Caco-2 (cell line): ENCODE data around the gene MCTP1. TPM values are rescaled to one million over a fixed set of nuclear protein-coding genes. Genes with fewer than 3 reads are reported as not detected.

Experiments
- BruUV-seq: library from RNA; stranded (reverse); fragments of 400-500 nt; replicated peaks from 2 replicates; lab custom pipeline; 2021; lab: Mats Ljungman, UMichigan
- CTCF ChIA-PET: fragments of 300-600 bp; sonication (Branson Sonifier 250); formaldehyde crosslinking; loops from one replicate; lab custom pipeline; 2022; ENCODE audit warnings: antibody characterized with exemption; lab: Charles Lee
- POLR2A ChIA-PET: fragments of 300-600 bp; sonication (Branson Sonifier 250); formaldehyde crosslinking; loops from one replicate; lab custom pipeline; 2022; ENCODE audit warnings: antibody characterized with exemption; lab: Charles Lee
- DNase-seq, 2 experiments: peaks; one replicate each; pipeline versions ENCODE4 v3.0.0 to v3.0.0-alpha.2; 2020 to 2022
- H3K27me3 ChIP-seq: replicated peaks from 2 replicates; pipeline ENCODE4 v1.6.0; 2011; ENCODE audit warnings: low read length; ENCODE audit not compliant: control insufficient read depth, insufficient read depth
- H3K36me3 ChIP-seq: 2 replicates; pipeline ENCODE4 v1.5.1; 2011; ENCODE audit warnings: low read length; ENCODE audit not compliant: control insufficient read depth, insufficient read depth
- H3K4me1 ChIP-seq: fragments of 250-450 bp; sonication (Bioruptor Pico); 2 replicates; pipeline ENCODE4 v1.5.1; 2020; ENCODE audit warnings: mild to moderate bottlenecking
- H3K4me3 ChIP-seq: 2 replicates; pipeline ENCODE4 v1.5.1; 2011; ENCODE audit warnings: low read depth, mild to moderate bottlenecking, control low read depth, low read length
- H3K9me3 ChIP-seq: fragments of 250-450 bp; sonication (Bioruptor Pico); 2 replicates; pipeline ENCODE4 v1.5.1; 2020; ENCODE audit warnings: mild to moderate bottlenecking, moderate library complexity
- H3K27ac Mint-ChIP-seq: one replicate; pipeline ENCODE4 v1.8.0; 2022; ENCODE audit warnings: mixed read lengths; ENCODE audit not compliant: unreplicated experiment
- H3K27me3 Mint-ChIP-seq: one replicate; pipeline ENCODE4 v1.8.0; 2022; ENCODE audit warnings: mixed read lengths; ENCODE audit not compliant: insufficient read depth, unreplicated experiment
- H3K36me3 Mint-ChIP-seq: one replicate; pipeline ENCODE4 v1.8.0; 2022; ENCODE audit warnings: mild to moderate bottlenecking, mixed read lengths; ENCODE audit not compliant: insufficient read depth, unreplicated experiment
- H3K4me1 Mint-ChIP-seq: one replicate; pipeline ENCODE4 v1.8.0; 2022; ENCODE audit warnings: low read depth, mixed read lengths; ENCODE audit not compliant: unreplicated experiment
- H3K4me3 Mint-ChIP-seq: one replicate; pipeline ENCODE4 v1.8.0; 2022; ENCODE audit warnings: mild to moderate bottlenecking, moderate library complexity, mixed read lengths; ENCODE audit not compliant: unreplicated experiment
- H3K9me3 Mint-ChIP-seq: one replicate; pipeline ENCODE4 v1.8.0; 2022; ENCODE audit warnings: mixed read lengths; ENCODE audit not compliant: unreplicated experiment
- CTCF ChIP-seq, 2 experiments: fragments of 200-600 bp in 1 of 2; IDR thresholded peaks; 1 replicate in 1 of 2; 2 replicates in 1 of 2; pipeline versions ENCODE4 v1.5.1 to v1.8.0; 2011 to 2022; ENCODE audit warnings: antibody characterized with exemption in 1 of 2, control low read depth in 1 of 2, inconsistent platforms in 1 of 2, low read depth in 1 of 2, low read length in 1 of 2, mild to moderate bottlenecking in 1 of 2, moderate library complexity in 1 of 2; ENCODE audit not compliant: insufficient read depth in 1 of 2, severe bottlenecking in 1 of 2, unreplicated experiment in 1 of 2
- intact Hi-C: fragments of 100-400 bp; cut with micrococcal nuclease; formaldehyde crosslinking; loops from one replicate; pipeline ENCODE4 v1.10.0; 2022; ENCODE audit not compliant: unreplicated experiment
- total RNA-seq: library from RNA; stranded (reverse); gene quantifications from 2 replicates; pipeline ENCODE4 v1.2.3, GENCODE V29; 2022

Gene MCTP1
- total RNA-seq, 1 experiment from 2014 or later: 3.2 TPM

GRCh38 chr5:95043648-95044047 lies 241.2 kb downstream of the MCTP1 start:
- H3K9me3 ChIP-seq: no peaks in the 10 kb centered on the region
- H3K27me3 Mint-ChIP-seq: peaks cover 11% of the 10 kb centered on the region
- TF ChIP-seq CTCF (IDR thresholded peaks at IDR 0.05; ENCODE audit: insufficient read depth in 1 of 2, low read depth in 1 of 2, low read length in 1 of 2, severe bottlenecking in 1 of 2, unreplicated experiment in 1 of 2): no peak
- no peak for DNase-seq
- H3K4me1 ChIP-seq: no peaks in the 10 kb centered on the region
- no peak overlapping the region for H3K4me3 Mint-ChIP-seq
- no TSS peak for BruUV-seq
- no peaks in the 10 kb centered on the region for H3K9me3 Mint-ChIP-seq
- POLR2A ChIA-PET: no interaction called here
- H3K4me1 Mint-ChIP-seq: no peaks in the 10 kb centered on the region
- H3K36me3 Mint-ChIP-seq: no peaks in the 10 kb centered on the region
- H3K4me3 ChIP-seq: no peak overlapping the region
- CTCF ChIA-PET: no interaction called here
- no peaks in the 10 kb centered on the region for H3K27me3 ChIP-seq
- no peak overlapping the region for H3K27ac Mint-ChIP-seq
- intact Hi-C loops: no loop called here
- H3K36me3 ChIP-seq: no peaks in the 10 kb centered on the region

- Mint-ChIP-seq H3K36me3 (no peaks in the 10 kb centered on the region), H3K27ac (no peak overlapping the region), H3K9me3 (no peaks in the 10 kb centered on the region), H3K4me1 (no peaks in the 10 kb centered on the region), H3K27me3 (peaks cover 12% of the 10 kb centered on the region), H3K4me3 (no peak overlapping the region)
- POLR2A ChIA-PET: no interaction called here
- intact Hi-C loops: no loop called here
- TF ChIP-seq CTCF (IDR thresholded peaks at IDR 0.05; ENCODE audit: insufficient read depth in 1 of 2, low read depth in 1 of 2, low read length in 1 of 2, severe bottlenecking in 1 of 2, unreplicated experiment in 1 of 2): no peak
- Histone ChIP-seq H3K9me3 (no peaks in the 10 kb centered on the region), H3K4me3 (no peak overlapping the region), H3K4me1 (no peaks in the 10 kb centered on the region), H3K27me3 (no peaks in the 10 kb centered on the region), H3K36me3 (no peaks in the 10 kb centered on the region)
- CTCF ChIA-PET: no interaction called here
- BruUV-seq: no TSS peak
- DNase-seq: no peak
These were observed 241.7 kb downstream of the MCTP1 start for GRCh38 chr5:95043234-95043633.

GRCh38 chr5:95042037-95042436 lies 242.9 kb downstream of the MCTP1 start:
- Mint-ChIP-seq H3K4me3 (no peak overlapping the region), H3K36me3 (no peaks in the 10 kb centered on the region), H3K27ac (no peak overlapping the region), H3K9me3 (no peaks in the 10 kb centered on the region), H3K27me3 (peaks cover 12% of the 10 kb centered on the region), H3K4me1 (no peaks in the 10 kb centered on the region)
- BruUV-seq: no TSS peak
- Histone ChIP-seq H3K9me3 (no peaks in the 10 kb centered on the region), H3K36me3 (no peaks in the 10 kb centered on the region), H3K4me3 (no peak overlapping the region), H3K4me1 (no peaks in the 10 kb centered on the region), H3K27me3 (no peaks in the 10 kb centered on the region)
- ChIA-PET POLR2A (no interaction called here), CTCF (no interaction called here)
- DNase-seq: no peak
- TF ChIP-seq CTCF (IDR thresholded peaks at IDR 0.05; ENCODE audit: insufficient read depth in 1 of 2, low read depth in 1 of 2, low read length in 1 of 2, severe bottlenecking in 1 of 2, unreplicated experiment in 1 of 2): no peak
- intact Hi-C loops: no loop called here
